Measurements from ENCODE around the gene SNRNP40. TPM values are rescaled to one million over a fixed set of nuclear protein-coding genes. Genes with fewer than 3 reads are reported as not detected.

Gene SNRNP40
- total RNA-seq, 1 experiment from 2014 or later: 72.8 TPM

DNA sequence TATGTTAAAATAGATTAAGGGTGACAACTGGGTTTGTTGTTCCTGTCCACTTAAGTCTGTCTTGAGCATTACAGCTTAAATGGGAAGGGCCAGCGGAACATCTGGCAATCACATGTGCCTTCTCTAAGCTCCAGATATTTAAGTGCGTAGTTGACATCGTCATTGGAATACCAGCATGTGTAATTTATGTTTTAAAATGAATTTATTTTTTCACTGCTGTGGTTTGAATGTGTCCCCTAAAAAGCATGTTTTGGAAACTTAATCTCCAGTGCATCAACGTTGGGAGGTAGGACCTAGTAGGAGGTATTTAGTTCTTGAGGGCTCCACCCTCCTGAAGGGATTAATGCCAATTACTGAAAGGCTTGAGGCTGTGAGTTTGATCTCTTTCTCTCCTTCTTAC lies 13.6 kb upstream of the SNRNP40 start:
- no peak overlapping the region for H3K27ac Mint-ChIP-seq (ENCODE audit: low read depth, unreplicated experiment)
- H3K9me3 Mint-ChIP-seq (ENCODE audit: unreplicated experiment): no peaks in the 10 kb centered on the region
- BruUV-seq (replicated peaks): no TSS peak
- CTCF ChIA-PET: interaction anchor here (0.6 kb wide), 1 partner anchor 19 kb away, joined by 4 read pairs; no protein-coding TSS in a partner anchor
- no peak for DNase-seq (ENCODE audit: unreplicated experiment)
- no peak overlapping the region for H3K4me3 Mint-ChIP-seq (ENCODE audit: unreplicated experiment)
- no peaks in the 10 kb centered on the region for H3K27me3 Mint-ChIP-seq (ENCODE audit: insufficient read depth, unreplicated experiment)
- intact Hi-C loops (cut with micrococcal nuclease): no loop called here
- TF ChIP-seq, protein P1, sequence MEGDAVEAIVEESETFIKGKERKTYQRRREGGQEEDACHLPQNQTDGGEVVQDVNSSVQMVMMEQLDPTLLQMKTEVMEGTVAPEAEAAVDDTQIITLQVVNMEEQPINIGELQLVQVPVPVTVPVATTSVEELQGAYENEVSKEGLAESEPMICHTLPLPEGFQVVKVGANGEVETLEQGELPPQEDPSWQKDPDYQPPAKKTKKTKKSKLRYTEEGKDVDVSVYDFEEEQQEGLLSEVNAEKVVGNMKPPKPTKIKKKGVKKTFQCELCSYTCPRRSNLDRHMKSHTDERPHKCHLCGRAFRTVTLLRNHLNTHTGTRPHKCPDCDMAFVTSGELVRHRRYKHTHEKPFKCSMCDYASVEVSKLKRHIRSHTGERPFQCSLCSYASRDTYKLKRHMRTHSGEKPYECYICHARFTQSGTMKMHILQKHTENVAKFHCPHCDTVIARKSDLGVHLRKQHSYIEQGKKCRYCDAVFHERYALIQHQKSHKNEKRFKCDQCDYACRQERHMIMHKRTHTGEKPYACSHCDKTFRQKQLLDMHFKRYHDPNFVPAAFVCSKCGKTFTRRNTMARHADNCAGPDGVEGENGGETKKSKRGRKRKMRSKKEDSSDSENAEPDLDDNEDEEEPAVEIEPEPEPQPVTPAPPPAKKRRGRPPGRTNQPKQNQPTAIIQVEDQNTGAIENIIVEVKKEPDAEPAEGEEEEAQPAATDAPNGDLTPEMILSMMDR (IDR thresholded peaks at IDR 0.05; ENCODE audit: unreplicated experiment): no peak
- H3K4me1 Mint-ChIP-seq (ENCODE audit: insufficient read depth, unreplicated experiment): peaks cover 18% of the 10 kb centered on the region
- peaks cover 47% of the 10 kb centered on the region for H3K36me3 Mint-ChIP-seq (ENCODE audit: insufficient read depth, unreplicated experiment)
- POLR2A ChIA-PET: no interaction called here

DNA sequence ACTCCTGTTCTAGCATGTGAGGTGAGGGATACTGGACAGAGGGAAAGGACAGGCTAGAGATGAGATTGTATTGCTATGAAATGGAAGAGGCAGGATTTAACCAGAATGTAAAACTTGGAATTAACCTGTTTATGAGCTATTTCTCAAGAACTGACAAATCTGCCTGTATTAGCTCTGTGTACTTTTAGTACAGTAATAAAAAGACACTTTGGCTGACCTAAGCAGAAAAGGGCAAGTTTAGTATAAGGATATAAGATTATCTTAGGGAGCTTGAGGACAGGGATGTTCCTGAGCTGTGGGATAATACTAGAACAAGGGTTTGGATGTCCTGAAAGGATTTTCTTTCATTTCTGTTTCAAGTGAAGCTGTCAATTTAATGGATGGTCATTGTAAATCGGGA lies 11.4 kb upstream of the SNRNP40 start:
- TF ChIP-seq, protein P1 (IDR thresholded peaks at IDR 0.05; ENCODE audit: unreplicated experiment): no peak
- H3K4me3 Mint-ChIP-seq (ENCODE audit: unreplicated experiment): no peak overlapping the region
- POLR2A ChIA-PET: interaction anchor here (1.4 kb wide), 1 partner anchor 11 kb away, joined by 10 read pairs; the partner anchor contains the start of genes SNRNP40 and ZCCHC17
- intact Hi-C loops (cut with micrococcal nuclease): no loop called here
- H3K27ac Mint-ChIP-seq (ENCODE audit: low read depth, unreplicated experiment): no peak overlapping the region
- BruUV-seq (replicated peaks): no TSS peak
- peaks cover 26% of the 10 kb centered on the region for H3K36me3 Mint-ChIP-seq (ENCODE audit: insufficient read depth, unreplicated experiment)
- H3K27me3 Mint-ChIP-seq (ENCODE audit: insufficient read depth, unreplicated experiment): no peaks in the 10 kb centered on the region
- CTCF ChIA-PET: interaction anchor here (0.6 to 1.6 kb wide), 3 partner anchors 28 to 141 kb away, joined by 3 to 5 read pairs (median 3); no protein-coding TSS in a partner anchor
- H3K4me1 Mint-ChIP-seq (ENCODE audit: insufficient read depth, unreplicated experiment): peaks cover 18% of the 10 kb centered on the region
- no peaks in the 10 kb centered on the region for H3K9me3 Mint-ChIP-seq (ENCODE audit: unreplicated experiment)
- no peak for DNase-seq (ENCODE audit: unreplicated experiment)

DNA sequence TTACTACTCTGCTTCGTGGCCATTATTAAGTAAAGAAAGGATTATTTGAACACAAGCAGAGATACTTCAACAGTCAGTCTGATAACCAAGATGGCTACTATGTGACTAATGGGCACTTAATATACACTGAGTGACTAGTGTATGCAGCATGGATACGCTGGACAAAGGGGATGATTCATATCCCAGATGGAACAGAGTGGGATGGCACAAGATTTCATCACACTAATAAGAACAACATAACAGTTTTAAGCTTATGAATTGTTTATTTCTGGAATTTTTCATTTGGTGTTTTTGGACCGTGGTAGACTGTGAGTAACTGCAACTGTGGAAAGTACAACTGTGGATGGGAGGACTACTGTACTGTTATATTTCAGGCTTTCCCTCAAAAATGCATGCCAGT lies 9.7 kb upstream of the SNRNP40 start:
- Mint-ChIP-seq H3K9me3 (ENCODE audit: unreplicated experiment) (no peaks in the 10 kb centered on the region), H3K4me1 (ENCODE audit: insufficient read depth, unreplicated experiment) (peaks cover 18% of the 10 kb centered on the region), H3K36me3 (ENCODE audit: insufficient read depth, unreplicated experiment) (peaks cover 16% of the 10 kb centered on the region), H3K4me3 (ENCODE audit: unreplicated experiment) (peak overlapping the region; percentile 48), H3K27ac (ENCODE audit: low read depth, unreplicated experiment) (peak overlapping the region; percentile 91), H3K27me3 (ENCODE audit: insufficient read depth, unreplicated experiment) (no peaks in the 10 kb centered on the region)
- no TSS peak for BruUV-seq (replicated peaks)
- POLR2A ChIA-PET: interaction anchor here (1.0 to 2.7 kb wide), 2 partner anchors 10 kb away, joined by 7 to 27 read pairs; partner anchors contain the start of genes SNRNP40 and ZCCHC17
- CTCF ChIA-PET: interaction anchor here (0.8 kb wide), 1 partner anchor 23 kb away, joined by 3 read pairs; no protein-coding TSS in a partner anchor
- intact Hi-C loops (cut with micrococcal nuclease): no loop called here
- TF ChIP-seq, protein P1 (IDR thresholded peaks at IDR 0.05; ENCODE audit: unreplicated experiment): no peak
- peak; percentile 84 for DNase-seq (ENCODE audit: unreplicated experiment)

DNA sequence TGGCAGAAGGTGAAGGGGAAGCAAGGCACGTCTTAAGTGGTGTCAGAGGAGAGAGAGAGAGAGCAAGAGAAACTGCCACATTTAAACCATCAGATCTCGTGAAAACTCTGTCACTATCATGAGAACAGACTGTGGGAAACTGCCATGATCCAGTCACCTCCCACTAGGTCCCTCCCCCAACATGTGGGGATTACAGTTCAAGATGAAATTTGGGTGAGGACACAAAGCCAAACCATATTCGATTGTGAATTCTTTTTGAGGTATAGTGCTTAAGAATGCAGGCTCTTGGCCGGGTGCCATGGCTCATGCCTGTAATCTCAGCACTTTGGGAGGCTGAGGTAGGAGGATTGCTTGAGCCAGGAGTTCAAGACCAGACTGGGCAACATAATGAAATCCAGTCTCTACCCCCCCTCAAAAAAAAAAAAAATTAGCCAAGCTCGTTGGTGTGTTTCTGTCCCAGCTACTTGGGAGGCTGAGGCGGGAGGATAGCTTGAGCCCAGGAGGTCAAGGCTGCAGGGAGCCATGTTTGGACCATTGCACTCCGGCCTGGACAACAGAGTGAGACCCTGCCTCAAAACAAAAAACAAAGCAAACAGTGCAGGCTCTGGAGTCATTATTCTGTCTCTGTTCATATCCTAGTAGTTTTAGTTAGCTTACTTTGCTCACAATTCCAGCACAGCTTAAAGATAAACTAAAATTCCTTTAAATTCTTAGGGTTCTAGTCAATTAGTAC lies 6.3 kb upstream of the SNRNP40 start:
- H3K27me3 Mint-ChIP-seq (ENCODE audit: insufficient read depth, unreplicated experiment): no peaks in the 10 kb centered on the region
- no peak for DNase-seq (ENCODE audit: unreplicated experiment)
- intact Hi-C loops (cut with micrococcal nuclease): no loop called here
- no peaks in the 10 kb centered on the region for H3K9me3 Mint-ChIP-seq (ENCODE audit: unreplicated experiment)
- no TSS peak for BruUV-seq (replicated peaks)
- ChIA-PET CTCF (interaction anchor here (0.6 to 3.7 kb wide), 3 partner anchors 33 to 119 kb away, joined by 3 to 20 read pairs (median 7); no protein-coding TSS in a partner anchor), POLR2A (no interaction called here)
- no peak overlapping the region for H3K4me3 Mint-ChIP-seq (ENCODE audit: unreplicated experiment)
- peaks cover 31% of the 10 kb centered on the region for H3K4me1 Mint-ChIP-seq (ENCODE audit: insufficient read depth, unreplicated experiment)
- H3K27ac Mint-ChIP-seq (ENCODE audit: low read depth, unreplicated experiment): peak overlapping the region; percentile 10
- TF ChIP-seq, protein P1 (IDR thresholded peaks at IDR 0.05; ENCODE audit: unreplicated experiment): no peak
- peaks cover 14% of the 10 kb centered on the region for H3K36me3 Mint-ChIP-seq (ENCODE audit: insufficient read depth, unreplicated experiment)

Measured in MCF 10A (cell line).